ENCODE results near the gene GPR146. TPM values are rescaled to one million over a fixed set of nuclear protein-coding genes. Genes with fewer than 3 reads are reported as not detected.
"Not testable (repeated sequence)": the region's sequence is repeated elsewhere in the genome, so short reads cannot be mapped to it uniquely, and the experiment has no call there.

The GPR146 gene
- total and polyA plus RNA-seq, 2 donors, result 3.1 to 43.9 TPM

DNA sequence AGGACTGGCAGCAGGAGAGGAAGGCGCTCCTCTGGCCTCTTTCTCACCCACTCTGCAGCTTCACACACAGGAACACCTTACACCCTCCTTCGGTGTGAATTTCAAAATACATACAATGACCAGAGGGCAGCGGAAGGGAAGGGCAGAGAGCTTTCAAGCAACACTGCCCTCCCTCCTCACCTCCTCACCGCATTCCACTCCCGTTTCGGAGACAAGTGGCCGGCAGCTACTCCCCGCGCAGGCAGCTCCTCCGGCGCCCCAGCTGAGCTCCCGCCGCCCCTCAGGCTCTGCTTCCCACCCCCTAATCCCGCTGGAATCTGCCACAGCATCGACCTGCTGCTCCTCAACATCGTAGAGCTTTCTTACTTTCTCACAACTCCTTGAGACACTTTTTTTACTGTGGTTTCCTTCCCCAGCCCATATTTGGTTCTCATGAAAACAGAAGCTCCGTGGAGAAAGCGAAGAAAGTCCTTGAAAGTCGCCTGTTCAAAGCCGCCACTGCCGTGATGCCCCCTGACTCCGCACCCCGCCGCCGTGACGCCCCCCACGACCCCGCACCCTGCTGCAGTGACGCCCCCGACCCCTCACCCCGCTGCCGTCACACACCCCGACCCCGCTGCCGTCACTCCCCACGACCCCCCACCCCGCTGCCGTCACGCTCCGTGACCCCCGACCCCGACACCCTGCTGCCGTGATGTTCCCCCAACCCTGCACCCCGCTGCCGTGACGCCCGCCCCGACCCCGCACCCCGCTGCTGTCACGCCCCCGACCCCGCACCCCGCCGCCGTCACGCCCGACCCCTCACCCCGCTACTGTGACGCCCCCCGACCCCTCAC lies 29.0 kb downstream of the GPR146 start:
- Histone ChIP-seq H3K36me3 (ENCODE audit: insufficient read depth) (no peaks in the 10 kb centered on the region), H3K4me1 (ENCODE audit: insufficient read depth) (no peaks in the 10 kb centered on the region), H3K27ac (ENCODE audit: low read depth) (no peak overlapping the region), H3K4me3 (ENCODE audit: low read depth, low read length) (no peak overlapping the region)
- WGBS, result 73% methylated on average over 61 of the region's 61 CpGs
- DNase-seq (ENCODE audit: extremely low spot score), result no peak

DNA sequence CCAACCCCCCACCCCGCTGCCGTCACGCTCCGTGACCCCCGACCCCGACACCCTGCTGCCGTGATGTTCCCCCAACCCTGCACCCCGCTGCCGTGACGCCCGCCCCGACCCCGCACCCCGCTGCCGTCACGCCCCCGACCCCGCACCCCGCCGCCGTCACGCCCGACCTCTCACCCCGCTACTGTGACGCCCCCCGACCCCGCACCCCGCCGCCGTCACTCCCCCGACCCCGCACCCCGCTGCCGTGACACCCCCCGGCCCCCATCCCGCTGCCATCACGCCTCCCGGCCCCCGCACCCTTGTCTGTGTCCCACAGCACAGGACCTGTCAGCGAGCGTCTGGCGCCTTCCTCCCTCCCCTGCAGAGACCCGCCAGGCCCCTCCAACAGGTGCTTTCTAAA lies 29.7 kb downstream of the GPR146 start:
- DNase-seq (ENCODE audit: extremely low spot score); H3K27ac ChIP-seq (ENCODE audit: low read depth); H3K4me1 ChIP-seq (ENCODE audit: insufficient read depth); H3K36me3 ChIP-seq (ENCODE audit: insufficient read depth); H3K4me3 ChIP-seq (ENCODE audit: low read depth, low read length): not testable (repeated sequence)
- WGBS, result 93% methylated on average over 43 of the region's 43 CpGs

DNA sequence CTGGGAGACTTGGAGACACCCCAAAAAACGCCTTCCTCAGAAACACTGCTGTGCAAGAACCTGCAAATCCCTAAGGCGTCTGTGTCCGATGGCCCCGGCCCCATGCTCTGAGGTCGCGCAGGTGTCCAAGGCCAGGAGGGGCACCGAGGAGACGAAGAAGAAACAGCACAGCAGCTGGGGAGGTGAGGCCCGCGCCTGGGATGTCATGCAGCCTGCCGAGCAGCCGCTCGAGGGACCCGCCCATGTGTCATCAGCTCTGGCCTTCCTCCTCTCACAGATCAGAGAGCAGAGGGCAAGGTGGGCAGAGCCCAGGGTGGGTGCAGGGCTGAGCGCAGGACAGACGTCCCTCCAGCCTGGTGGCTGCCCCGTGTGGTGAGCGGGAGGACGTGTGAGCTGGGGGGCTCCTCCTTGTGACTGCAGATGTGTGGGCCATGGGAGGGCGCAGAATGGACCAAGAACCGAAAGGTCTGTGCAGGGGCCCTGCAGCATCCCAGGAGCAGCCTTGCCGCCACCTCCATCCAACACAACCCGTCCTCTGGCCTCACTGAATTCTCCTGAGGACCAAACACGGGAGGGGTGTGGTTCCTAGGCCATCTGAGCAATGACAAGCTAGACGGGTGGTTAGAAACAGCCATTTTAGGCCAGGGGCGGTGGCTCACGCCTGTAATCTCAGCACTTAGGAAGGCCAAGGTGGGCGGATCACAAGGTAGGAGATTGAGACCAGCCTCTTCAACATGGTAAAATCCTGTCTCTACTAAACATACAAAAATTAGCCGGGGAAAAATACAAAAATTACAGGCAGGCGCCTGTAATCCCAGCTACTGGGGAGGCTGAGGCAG lies 30.5 kb downstream of the GPR146 start:
- no peak for DNase-seq (ENCODE audit: extremely low spot score)
- Histone ChIP-seq H3K27ac (ENCODE audit: low read depth) (no peak overlapping the region), H3K36me3 (ENCODE audit: insufficient read depth) (no peaks in the 10 kb centered on the region), H3K4me3 (ENCODE audit: low read depth, low read length) (no peak overlapping the region), H3K4me1 (ENCODE audit: insufficient read depth) (no peaks in the 10 kb centered on the region)
- WGBS, result 86% methylated on average over 30 of the region's 30 CpGs

DNA sequence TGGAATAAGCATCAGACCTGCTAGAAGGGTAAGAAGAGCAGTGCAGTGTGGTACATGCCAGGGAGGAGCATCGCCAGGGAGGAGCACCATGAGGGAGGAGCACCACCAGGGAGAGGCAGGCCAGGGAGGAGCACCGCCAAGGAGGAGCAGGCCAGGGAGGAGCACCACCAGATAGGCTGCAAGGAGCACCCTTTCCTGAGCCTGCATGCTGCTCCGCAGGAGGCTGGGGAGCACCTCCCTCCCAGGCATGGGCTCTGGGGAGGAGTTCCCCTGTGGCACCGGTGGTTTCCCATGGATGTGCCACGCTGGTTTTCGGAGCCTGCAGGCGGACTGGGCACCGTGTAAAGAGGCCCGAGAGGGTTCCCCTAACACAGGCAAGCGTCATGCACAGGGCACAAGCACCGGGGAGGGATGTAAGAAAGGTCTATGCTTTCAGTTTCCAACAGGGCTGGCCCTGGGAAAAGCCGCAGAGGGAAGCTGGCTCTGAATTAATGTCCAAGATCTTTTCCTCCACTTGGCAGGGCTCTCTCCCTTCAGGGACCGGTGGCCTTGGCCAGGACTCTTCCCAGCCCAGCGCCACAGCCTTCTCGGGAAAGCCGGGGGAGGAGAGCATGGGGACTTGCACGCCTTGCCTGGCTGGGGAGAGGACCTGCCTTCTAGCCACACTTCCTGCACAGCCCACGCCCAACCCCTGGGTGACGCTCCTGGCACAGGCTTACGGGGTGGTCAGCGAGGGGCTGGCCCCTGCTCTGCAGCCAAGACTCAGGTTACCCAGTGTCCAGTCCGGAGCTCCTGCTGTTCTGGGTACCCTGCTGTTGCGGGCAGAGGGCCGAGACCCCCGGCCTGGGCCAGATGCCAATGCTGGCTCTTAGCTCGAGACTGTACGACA lies 32.1 kb downstream of the GPR146 start:
- no peak overlapping the region for H3K4me3 ChIP-seq (ENCODE audit: low read depth, low read length)
- no peak overlapping the region for H3K27ac ChIP-seq (ENCODE audit: low read depth)
- no peak for DNase-seq (ENCODE audit: extremely low spot score)
- WGBS, result 78% methylated on average over 27 of the region's 27 CpGs
- no peaks in the 10 kb centered on the region for H3K4me1 ChIP-seq (ENCODE audit: insufficient read depth)
- H3K36me3 ChIP-seq (ENCODE audit: insufficient read depth), result no peaks in the 10 kb centered on the region

DNA sequence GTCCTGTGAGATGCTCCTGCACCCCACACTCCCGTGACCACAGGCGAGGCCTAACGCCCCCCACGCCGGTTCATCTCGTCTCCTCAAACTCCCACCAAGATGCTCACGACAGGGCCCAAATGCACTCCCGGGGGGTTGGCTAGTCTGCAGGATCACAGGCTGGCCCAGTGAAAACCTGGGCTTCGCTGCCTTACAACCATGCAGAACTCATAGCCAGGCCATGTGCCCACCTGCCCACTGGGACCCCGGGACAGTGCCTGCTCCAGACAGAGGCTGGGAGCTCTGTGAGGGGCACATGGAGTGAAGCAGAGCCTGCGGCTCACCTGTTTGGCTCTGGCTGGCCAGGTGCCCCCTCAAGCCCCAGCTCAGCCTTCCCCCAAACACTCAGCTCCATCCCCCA lies 34.2 kb downstream of the GPR146 start:
- Histone ChIP-seq H3K36me3 (ENCODE audit: insufficient read depth) (no peaks in the 10 kb centered on the region), H3K27ac (ENCODE audit: low read depth) (no peak overlapping the region), H3K4me3 (ENCODE audit: low read depth, low read length) (no peak overlapping the region), H3K4me1 (ENCODE audit: insufficient read depth) (no peaks in the 10 kb centered on the region)
- no peak for DNase-seq (ENCODE audit: extremely low spot score)
- WGBS, result 90% methylated on average over 11 of the region's 11 CpGs

DNA sequence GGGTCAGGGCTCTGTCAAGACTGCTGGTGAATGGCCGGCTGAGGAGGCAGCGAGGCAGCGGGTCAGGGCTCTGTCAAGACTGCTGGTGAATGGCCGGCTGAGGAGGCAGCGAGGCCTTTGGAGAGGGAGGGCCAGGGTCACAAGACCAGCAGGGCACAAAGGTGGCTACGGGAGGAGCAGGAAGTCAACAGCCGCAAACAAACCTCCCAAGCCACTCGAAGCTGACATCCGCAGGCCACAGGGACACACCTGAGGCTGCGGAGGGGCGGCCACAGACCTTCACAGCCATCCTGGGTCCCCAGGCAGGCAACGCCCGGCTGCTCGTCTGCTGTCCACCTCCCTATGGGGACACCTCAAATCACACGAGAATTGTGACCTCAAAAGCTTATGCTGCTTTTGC lies 34.6 kb downstream of the GPR146 start:
- no peaks in the 10 kb centered on the region for H3K36me3 ChIP-seq (ENCODE audit: insufficient read depth)
- H3K27ac ChIP-seq (ENCODE audit: low read depth), result no peak overlapping the region
- H3K4me1 ChIP-seq (ENCODE audit: insufficient read depth), result no peaks in the 10 kb centered on the region
- DNase-seq (ENCODE audit: extremely low spot score), result no peak
- H3K4me3 ChIP-seq (ENCODE audit: low read depth, low read length), result no peak overlapping the region
- WGBS, result 92% methylated on average over 15 of the region's 15 CpGs

DNA sequence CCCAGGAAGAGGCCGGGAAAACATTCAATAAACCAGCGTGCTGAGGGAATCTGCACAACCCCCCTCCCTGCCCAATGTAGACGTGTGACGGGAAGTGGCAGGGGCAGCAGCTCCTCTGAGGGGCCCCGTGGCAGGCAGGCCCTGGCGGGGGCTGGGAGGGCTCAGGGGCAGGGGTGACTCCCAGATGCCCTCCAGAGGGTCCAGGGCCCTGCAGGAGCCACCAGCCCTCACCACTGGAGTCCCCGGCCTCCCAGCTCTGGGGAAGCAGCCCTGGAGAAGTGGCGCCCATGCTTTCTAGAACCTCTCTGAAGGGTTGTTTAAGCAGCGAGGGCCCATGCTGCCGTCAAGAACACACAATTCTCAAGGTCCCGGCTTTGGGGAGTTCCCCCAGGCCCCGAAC lies 35.2 kb downstream of the GPR146 start:
- Histone ChIP-seq H3K36me3 (ENCODE audit: insufficient read depth) (no peaks in the 10 kb centered on the region), H3K4me3 (ENCODE audit: low read depth, low read length) (no peak overlapping the region), H3K4me1 (ENCODE audit: insufficient read depth) (no peaks in the 10 kb centered on the region), H3K27ac (ENCODE audit: low read depth) (no peak overlapping the region)
- 86% methylated on average over 12 of the region's 12 CpGs for WGBS
- DNase-seq (ENCODE audit: extremely low spot score), result no peak

DNA sequence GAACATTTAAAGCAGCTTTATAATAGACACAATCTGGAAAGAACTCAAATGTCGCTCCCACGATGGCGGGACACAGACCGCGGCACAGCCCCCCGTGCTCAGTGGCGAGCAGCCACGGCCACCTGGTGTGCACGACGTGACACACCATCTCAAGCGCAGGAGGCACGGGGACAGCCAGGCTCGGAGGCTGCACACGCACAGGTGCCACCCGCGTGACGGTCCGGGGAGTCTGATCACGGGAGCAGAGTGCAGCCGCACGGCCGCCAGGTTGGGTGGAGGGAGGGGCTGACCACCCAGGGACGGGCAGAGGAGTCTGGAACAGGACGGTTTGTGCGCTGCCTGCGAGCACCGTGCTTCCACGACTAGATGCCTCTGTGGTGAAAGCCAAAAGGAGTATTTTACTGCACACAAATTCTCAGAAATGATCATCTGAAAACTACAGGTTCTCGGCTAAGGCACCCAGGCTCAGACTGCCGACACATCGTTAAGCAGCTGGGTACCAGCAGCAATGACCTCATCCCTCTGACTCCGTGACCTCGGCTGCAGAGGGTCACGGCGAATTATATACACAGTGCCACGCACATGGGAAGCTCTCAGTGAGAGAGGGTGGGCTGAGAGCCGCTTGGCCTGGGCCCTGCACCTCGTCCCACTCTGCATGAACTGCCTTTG lies 36.0 kb downstream of the GPR146 start:
- DNase-seq (ENCODE audit: extremely low spot score), result no peak
- WGBS, result 87% methylated on average over 38 of the region's 38 CpGs

DNA sequence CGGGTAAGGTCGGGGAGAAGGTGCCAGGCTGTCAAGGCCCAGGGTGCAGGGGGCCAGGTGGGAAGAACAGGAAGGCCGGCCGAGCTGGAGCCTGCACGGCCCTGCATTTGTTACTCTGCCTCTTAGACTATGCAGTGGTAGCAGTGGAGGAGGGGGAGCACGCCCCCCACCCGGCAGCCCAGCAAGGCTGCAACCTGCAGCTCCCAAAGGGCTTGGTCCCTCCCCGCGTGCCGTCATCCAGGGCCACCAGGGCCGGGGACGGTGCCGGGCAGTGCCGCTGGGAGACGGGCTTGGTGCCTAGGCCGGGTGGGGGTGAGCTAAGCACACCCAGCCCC lies 36.5 kb downstream of the GPR146 start:
- no peak overlapping the region for H3K4me3 ChIP-seq (ENCODE audit: low read depth, low read length)
- H3K27ac ChIP-seq (ENCODE audit: low read depth), result no peak overlapping the region
- no peaks in the 10 kb centered on the region for H3K4me1 ChIP-seq (ENCODE audit: insufficient read depth)
- WGBS, result 93% methylated on average over 16 of the region's 16 CpGs
- DNase-seq (ENCODE audit: extremely low spot score), result no peak
- H3K36me3 ChIP-seq (ENCODE audit: insufficient read depth), result no peaks in the 10 kb centered on the region

More for the DNA sequence above, 36.0 kb downstream of the GPR146 start:
- Histone ChIP-seq H3K4me3 (ENCODE audit: low read depth, low read length) (no peak overlapping the region), H3K36me3 (ENCODE audit: insufficient read depth) (no peaks in the 10 kb centered on the region), H3K4me1 (ENCODE audit: insufficient read depth) (no peaks in the 10 kb centered on the region), H3K27ac (ENCODE audit: low read depth) (no peak overlapping the region)

DNA sequence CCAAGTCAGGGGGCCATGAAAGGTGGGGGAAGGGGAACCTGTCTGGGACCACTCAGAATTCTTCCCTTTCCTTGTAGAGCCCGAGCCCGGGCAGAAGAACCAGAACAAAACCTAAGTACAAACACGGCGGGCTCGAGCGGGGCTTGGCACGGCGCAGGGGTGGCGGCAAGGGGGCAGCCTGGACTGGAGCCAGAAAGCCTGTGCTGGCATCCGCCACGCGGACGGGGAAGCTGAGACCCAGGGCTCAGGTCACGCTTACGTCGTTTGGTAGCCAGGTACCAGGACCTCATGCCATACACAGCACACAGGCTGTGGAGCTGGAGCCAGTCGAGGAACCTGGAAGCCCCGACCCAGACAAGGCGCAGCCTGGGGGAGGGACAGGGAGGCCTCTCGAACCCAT lies 37.0 kb downstream of the GPR146 start:
- no peak overlapping the region for H3K4me3 ChIP-seq (ENCODE audit: low read depth, low read length)
- 86% methylated on average over 20 of the region's 20 CpGs for WGBS
- no peaks in the 10 kb centered on the region for H3K4me1 ChIP-seq (ENCODE audit: insufficient read depth)
- H3K36me3 ChIP-seq (ENCODE audit: insufficient read depth), result no peaks in the 10 kb centered on the region
- H3K27ac ChIP-seq (ENCODE audit: low read depth), result no peak overlapping the region
- DNase-seq (ENCODE audit: extremely low spot score), result no peak

DNA sequence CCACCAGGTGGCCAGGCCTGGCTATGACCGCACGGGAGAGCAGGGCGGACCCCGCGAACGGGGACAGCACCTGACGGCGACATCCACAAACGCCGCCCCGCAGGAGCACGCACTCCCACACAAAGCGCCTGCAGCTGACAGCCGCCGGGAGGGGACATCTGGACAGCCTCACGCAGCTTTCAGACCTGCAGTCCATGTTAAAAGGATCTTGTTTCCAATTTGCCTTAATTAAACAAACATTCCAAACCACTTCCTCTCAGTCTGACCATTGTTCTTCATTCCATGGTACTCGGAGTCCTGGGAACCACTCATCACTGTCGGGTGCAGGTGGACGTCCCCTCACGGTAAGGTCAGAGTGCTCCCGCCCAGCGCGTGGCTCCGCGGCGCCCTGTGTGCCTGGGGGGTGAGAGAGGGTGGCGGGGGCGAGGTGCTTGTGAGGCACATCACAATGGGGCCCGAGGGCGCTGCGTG lies 37.6 kb downstream of the GPR146 start:
- H3K4me3 ChIP-seq (ENCODE audit: low read depth, low read length), result no peak overlapping the region
- no peak overlapping the region for H3K27ac ChIP-seq (ENCODE audit: low read depth)
- no peak for DNase-seq (ENCODE audit: extremely low spot score)
- H3K4me1 ChIP-seq (ENCODE audit: insufficient read depth), result peaks cover 3% of the 10 kb centered on the region
- no peaks in the 10 kb centered on the region for H3K36me3 ChIP-seq (ENCODE audit: insufficient read depth)
- 76% methylated on average over 31 of the region's 31 CpGs for WGBS

DNA sequence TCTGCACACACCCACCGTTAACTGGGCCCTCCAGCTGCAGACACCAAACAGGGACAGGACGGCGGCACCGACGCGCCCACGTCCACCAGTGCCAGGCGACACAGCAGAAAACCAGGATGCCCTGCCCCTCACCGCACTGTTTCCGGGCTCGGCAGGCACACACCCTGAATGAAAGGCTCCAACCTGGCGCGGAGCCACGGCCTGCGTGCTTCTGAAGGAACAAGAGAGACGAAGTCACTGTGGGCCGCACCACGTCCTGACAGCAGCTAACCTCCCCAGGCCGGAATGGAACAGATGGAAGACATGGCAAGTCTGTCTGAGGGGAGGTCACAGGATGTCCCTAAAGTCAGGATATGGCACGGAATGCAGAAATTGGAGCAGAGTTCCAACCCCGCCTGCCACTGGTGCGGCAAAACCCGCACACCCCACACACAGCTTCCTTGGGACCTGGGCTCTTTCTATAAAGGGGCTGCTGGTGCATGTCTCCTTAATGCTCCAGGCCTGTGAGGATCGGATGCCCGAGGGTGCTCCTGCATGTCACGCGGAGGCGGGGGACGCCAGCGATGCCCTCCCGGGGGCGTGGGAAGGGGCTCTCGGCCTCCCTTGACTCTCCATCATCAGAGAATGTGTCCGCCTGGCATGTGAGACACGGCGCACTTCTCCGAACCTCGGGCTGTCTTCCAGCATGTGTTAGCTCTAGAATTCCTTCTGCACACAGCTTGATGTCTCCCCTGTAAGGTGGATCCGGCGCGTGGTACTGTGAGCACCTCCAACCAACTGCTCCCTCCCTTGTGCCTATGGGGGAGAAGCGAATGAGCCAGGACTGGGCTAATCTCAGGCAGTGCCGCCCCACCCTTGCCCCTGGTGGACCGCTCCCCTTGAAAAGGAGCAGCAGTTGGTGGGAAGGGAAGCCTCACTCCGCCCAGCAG lies 39.6 kb downstream of the GPR146 start:
- peaks cover 3% of the 10 kb centered on the region for H3K4me1 ChIP-seq (ENCODE audit: insufficient read depth)
- no peak for DNase-seq (ENCODE audit: extremely low spot score)
- no peak overlapping the region for H3K27ac ChIP-seq (ENCODE audit: low read depth)
- H3K36me3 ChIP-seq (ENCODE audit: insufficient read depth), result no peaks in the 10 kb centered on the region
- no peak overlapping the region for H3K4me3 ChIP-seq (ENCODE audit: low read depth, low read length)
- 89% methylated on average over 45 of the region's 45 CpGs for WGBS

Data from urinary bladder (tissue), 4 donors.